Esophagus muscularis mucosa (tissue), 4 donors: ENCODE results near the gene VPS13D. TPM values are rescaled to one million over a fixed set of nuclear protein-coding genes. Genes with fewer than 3 reads are reported as not detected.

Experiments
- DNase-seq: peaks from one replicate; pipeline ENCODE4 v3.0.0-alpha.2; 2017; ENCODE audit errors: extremely low spot score
- H3K27ac ChIP-seq, 4 donors: fragments of 200-600 bp; sonication (generic); replicated peaks in 1 of 4; 1 replicate in 3 of 4; 2 replicates in 1 of 4; pipeline ENCODE4 v1.5.1; 2016 to 2019; ENCODE audit warnings: mild to moderate bottlenecking in 1 of 4
- H3K27me3 ChIP-seq, 4 donors: fragments of 200-600 bp; sonication (generic); one replicate each; pipeline versions ENCODE4 v1.5.1 to v1.6.0; 2016 to 2019
- H3K36me3 ChIP-seq, 4 donors: fragments of 200-600 bp; sonication (generic); one replicate each; pipeline ENCODE4 v1.5.1; 2016 to 2019
- H3K4me1 ChIP-seq, 4 donors: fragments of 200-600 bp; sonication (generic); one replicate each; pipeline ENCODE4 v1.5.1; 2016 to 2019
- H3K4me3 ChIP-seq, 4 donors: fragments of 200-600 bp; sonication (generic); 1 replicate in 2 of 4; 2 replicates in 2 of 4; pipeline ENCODE4 v1.5.1; 2016 to 2019; ENCODE audit warnings: mild to moderate bottlenecking in 4 of 4, moderate library complexity in 1 of 4
- H3K9me3 ChIP-seq, 4 donors: fragments of 200-600 bp; sonication (generic); 1 replicate in 3 of 4; 2 replicates in 1 of 4; pipeline ENCODE4 v1.5.1; 2016 to 2019
- CTCF ChIP-seq, 3 experiments: fragments of 200-600 bp in 2 of 3; fragments of 450-650 bp in 1 of 3; sonication (generic) in 2 of 3; IDR thresholded peaks; one replicate each; pipeline ENCODE4 v1.5.1; 2017 to 2019; ENCODE audit warnings: antibody characterized with exemption in 3 of 3, mild to moderate bottlenecking in 2 of 3, moderate library complexity in 1 of 3
- EP300 ChIP-seq: sonication (generic); formaldehyde crosslinking; IDR thresholded peaks from one replicate; pipeline ENCODE4 v1.6.1; 2017; ENCODE audit warnings: antibody characterized with exemption
- POLR2A ChIP-seq: fragments of 450-650 bp; IDR thresholded peaks from one replicate; pipeline ENCODE4 v1.6.1; 2017; ENCODE audit warnings: antibody characterized with exemption, moderate library complexity, mild to moderate bottlenecking, low read depth
- POLR2AphosphoS5 ChIP-seq, 2 donors: sonication (generic); formaldehyde crosslinking; IDR thresholded peaks; one replicate each; pipeline ENCODE4 v1.6.1; 2017; ENCODE audit warnings: antibody characterized with exemption in 2 of 2
- WGBS: methylation state at CpG from one replicate; pipeline ENCODE4 v1.1.5; 2018; 5-methylcytosine and 5-hydroxymethylcytosine counted together
- intact Hi-C: fragments of 100-400 bp; cut with DNase I; formaldehyde crosslinking; loops from one replicate; pipeline ENCODE4 v1.15.1; 2023
- total RNA-seq, 4 donors: library from RNA; depleted of rRNA; stranded (reverse); fragments of >200 nt; gene quantifications; one replicate each; pipeline versions ENCODE4 v1.1.0 to v1.2.1, GENCODE V29; 2016

The VPS13D gene
- total RNA-seq, 4 donors from 2014 or later = 67.8 to 93.3 (median 85.4) TPM

GRCh38 chr1:12208271-12208670 is 21.6 kb upstream of the VPS13D start:
- no peak overlapping the region for H3K27ac ChIP-seq
- TF ChIP-seq EP300 = no peak
- no peak for TF ChIP-seq CTCF (IDR thresholded peaks at IDR 0.05)
- no peak for TF ChIP-seq POLR2A
- no peak for TF ChIP-seq POLR2AphosphoS5 (IDR thresholded peaks at IDR 0.05)

DNA sequence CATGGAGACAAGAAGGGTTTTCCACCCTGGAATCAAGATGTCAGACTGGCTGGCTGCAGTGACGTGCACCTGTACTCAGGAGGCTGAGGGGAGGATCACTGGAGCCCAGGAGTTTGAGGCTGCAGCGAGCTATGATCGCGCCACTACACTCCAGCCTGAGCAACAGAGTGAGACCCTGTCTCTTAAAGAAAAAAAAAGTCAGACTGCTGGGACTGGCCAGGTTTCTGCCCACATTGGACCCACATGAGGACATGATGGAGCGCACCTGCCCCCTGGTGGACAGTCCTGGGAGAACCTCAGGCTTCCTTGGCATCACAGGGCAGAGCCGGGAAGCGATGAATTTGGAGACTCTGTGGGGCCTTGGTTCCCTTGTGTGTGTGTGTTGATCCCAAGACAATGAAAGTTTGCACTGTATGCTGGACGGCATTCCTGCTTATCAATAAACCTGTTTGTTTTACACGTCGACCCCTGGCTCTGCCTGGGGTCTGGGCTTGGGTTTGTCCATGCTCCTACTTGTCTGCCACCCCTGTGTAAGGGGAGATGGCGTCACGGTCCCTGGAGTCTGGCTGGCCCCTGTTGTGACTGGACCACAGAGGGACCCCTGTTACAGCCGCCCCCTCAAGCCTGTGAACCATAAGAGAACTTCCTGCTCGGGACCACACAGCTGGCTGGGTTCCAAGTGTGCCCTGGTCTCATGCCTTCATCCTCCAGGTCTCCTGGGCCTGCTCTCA is 20.9 kb upstream of the VPS13D start:
- TF ChIP-seq POLR2A (no peak), EP300 (no peak), CTCF (IDR thresholded peaks at IDR 0.05) (peak; percentile 91 to 96 (median 94)), POLR2AphosphoS5 (IDR thresholded peaks at IDR 0.05) (peak; percentile 42 to 54)
- 13% methylated on average over 10 of the region's 14 CpGs for WGBS
- H3K27me3 ChIP-seq = no peaks in the 10 kb centered on the region
- intact Hi-C loops = loop anchor here (1.0 kb wide), 1 partner anchor 85 kb away; no protein-coding TSS in a partner anchor
- H3K4me1 ChIP-seq = peaks cover 8 to 16% (median 12%) of the 10 kb centered on the region in 4 donors
- peak; percentile 97 for DNase-seq
- H3K9me3 ChIP-seq = no peaks in the 10 kb centered on the region
- H3K4me3 ChIP-seq = no peak overlapping the region
- peaks cover 0 to 36% (median 15%) of the 10 kb centered on the region in 4 donors for H3K36me3 ChIP-seq
- no peak overlapping the region for H3K27ac ChIP-seq

More at GRCh38 chr1:12208271-12208670, 21.6 kb upstream of the VPS13D start:
- peaks cover 8 to 16% (median 12%) of the 10 kb centered on the region in 4 donors for H3K4me1 ChIP-seq
- no peaks in the 10 kb centered on the region for H3K9me3 ChIP-seq
- intact Hi-C loops = no loop called here
- peaks cover 0 to 42% (median 20%) of the 10 kb centered on the region in 4 donors for H3K36me3 ChIP-seq
- no peaks in the 10 kb centered on the region for H3K27me3 ChIP-seq
- DNase-seq = no peak
- no peak overlapping the region for H3K4me3 ChIP-seq
- 73% methylated on average over 6 of the region's 6 CpGs for WGBS

- TF ChIP-seq POLR2A = no peak
- no peak for TF ChIP-seq CTCF (IDR thresholded peaks at IDR 0.05)
- no peak for TF ChIP-seq EP300
- no peak for TF ChIP-seq POLR2AphosphoS5 (IDR thresholded peaks at IDR 0.05)
- DNase-seq = no peak
- H3K4me1 ChIP-seq = peaks cover 8 to 16% (median 12%) of the 10 kb centered on the region in 4 donors
- H3K36me3 ChIP-seq = peaks cover 0 to 30% (median 13%) of the 10 kb centered on the region in 4 donors
- no peaks in the 10 kb centered on the region for H3K9me3 ChIP-seq
- intact Hi-C loops = loop anchor here (1.0 kb wide), 1 partner anchor 85 kb away; no protein-coding TSS in a partner anchor
- H3K27ac ChIP-seq = no peak overlapping the region
- WGBS = 74% methylated on average over 1 of the region's 3 CpGs
- no peaks in the 10 kb centered on the region for H3K27me3 ChIP-seq
- H3K4me3 ChIP-seq = no peak overlapping the region
Measured at GRCh38 chr1:12209495-12209832, 20.4 kb upstream of the VPS13D start.

GRCh38 chr1:12215118-12215961 is 14.5 kb upstream of the VPS13D start:
- DNase-seq = no peak
- no peak overlapping the region for H3K4me3 ChIP-seq
- H3K4me1 ChIP-seq = no peaks in the 10 kb centered on the region
- H3K36me3 ChIP-seq = no peaks in the 10 kb centered on the region
- intact Hi-C loops = no loop called here
- no peaks in the 10 kb centered on the region for H3K27me3 ChIP-seq
- no peak overlapping the region for H3K27ac ChIP-seq
- TF ChIP-seq POLR2AphosphoS5 (IDR thresholded peaks at IDR 0.05) (no peak), EP300 (no peak), CTCF (IDR thresholded peaks at IDR 0.05) (no peak), POLR2A (no peak)
- H3K9me3 ChIP-seq = peaks cover 0 to 10% (median 0%) of the 10 kb centered on the region in 4 donors
- WGBS = 92% methylated on average over 12 of the region's 12 CpGs
